ENCODE measurements around the gene SIGLEC1.
A peak's percentile ranks its signal among the peaks of the same experiment; 100 is the strongest.

Gene SIGLEC1

DNA sequence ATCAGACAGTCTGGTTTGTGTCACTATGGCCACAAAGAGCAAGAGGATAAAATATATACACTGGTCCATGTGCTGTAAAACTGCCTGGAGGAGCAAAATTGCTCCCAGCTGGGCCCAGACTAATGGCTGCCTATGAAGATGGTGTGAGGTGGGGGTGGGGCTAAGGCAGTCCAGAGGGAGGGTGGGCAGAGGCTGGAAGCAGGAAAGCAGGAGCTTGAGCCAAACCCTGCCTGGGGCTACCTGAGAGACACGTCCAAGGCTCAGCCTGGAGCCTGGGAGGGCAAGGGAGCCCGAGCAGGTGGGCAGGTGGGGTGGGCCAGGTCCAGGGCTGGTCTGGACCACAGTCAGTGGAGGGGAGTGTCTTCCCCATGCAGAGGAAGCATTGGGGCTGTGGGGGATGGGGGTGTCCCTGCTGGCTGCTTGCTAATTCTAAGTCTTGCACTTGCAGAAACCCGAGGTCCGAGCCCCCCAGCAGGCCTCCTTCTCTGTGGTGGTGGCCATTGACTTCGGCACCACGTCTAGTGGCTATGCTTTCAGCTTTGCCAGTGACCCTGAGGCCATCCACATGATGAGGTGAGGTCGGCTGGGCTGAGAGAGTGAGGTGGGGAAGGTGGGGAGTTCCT lies 29.5 kb upstream of the SIGLEC1 start:
- Histone ChIP-seq H3K9ac (ENCODE audit: low read depth, low read length) (no peak overlapping the region), H3K9me3 (ENCODE audit: insufficient read depth, low read depth, low read length) (no peaks in the 10 kb centered on the region), H3K27ac (ENCODE audit: low read length) (no peak overlapping the region), H3K4me3 (ENCODE audit: low read length) (no peak overlapping the region), H3K27me3 (ENCODE audit: insufficient read depth, low read length) (peaks cover 24% of the 10 kb centered on the region), H3K4me1 (ENCODE audit: insufficient read depth, low read length) (no peaks in the 10 kb centered on the region), H3K36me3 (ENCODE audit: insufficient read depth, low read depth, low read length) (no peaks in the 10 kb centered on the region)

DNA sequence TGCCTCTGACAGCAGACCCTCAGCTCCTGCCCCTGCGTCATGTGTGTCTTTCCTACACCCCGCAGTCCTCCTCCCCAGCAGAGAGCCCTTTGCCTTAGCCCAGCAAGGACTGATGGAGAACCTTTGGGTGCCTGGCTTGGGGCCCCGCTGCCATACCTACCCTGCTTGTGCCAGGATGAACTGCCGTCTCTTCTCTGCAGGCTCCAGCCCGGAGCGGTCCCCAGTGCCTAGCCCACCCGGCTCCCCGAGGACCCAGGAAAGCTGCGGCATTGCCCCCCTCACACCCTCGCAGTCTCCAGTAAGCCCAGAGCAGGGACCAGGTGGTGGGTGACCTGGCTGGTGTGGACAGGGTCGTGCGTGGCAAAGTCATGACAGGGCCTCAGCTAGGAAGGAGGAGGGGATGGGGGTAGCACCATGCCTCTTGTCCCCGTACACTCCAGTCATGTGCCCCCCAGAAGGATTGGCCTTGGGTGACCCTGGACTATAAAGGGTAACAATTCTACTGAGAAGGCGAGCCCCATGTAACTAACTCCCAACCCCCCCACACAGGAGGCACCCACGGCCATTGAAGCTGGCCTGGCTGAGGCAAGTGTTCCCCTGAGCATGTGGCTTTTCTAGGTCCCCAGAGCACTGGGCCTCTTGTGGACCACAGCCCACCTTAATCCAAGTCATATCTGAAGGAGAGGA lies 28.4 kb upstream of the SIGLEC1 start:
- H3K27ac ChIP-seq (ENCODE audit: low read length): no peak overlapping the region
- H3K9ac ChIP-seq (ENCODE audit: low read depth, low read length): no peak overlapping the region
- peaks cover 17% of the 10 kb centered on the region for H3K27me3 ChIP-seq (ENCODE audit: insufficient read depth, low read length)
- H3K4me1 ChIP-seq (ENCODE audit: insufficient read depth, low read length): no peaks in the 10 kb centered on the region
- H3K4me3 ChIP-seq (ENCODE audit: low read length): no peak overlapping the region
- no peaks in the 10 kb centered on the region for H3K36me3 ChIP-seq (ENCODE audit: insufficient read depth, low read depth, low read length)
- no peaks in the 10 kb centered on the region for H3K9me3 ChIP-seq (ENCODE audit: insufficient read depth, low read depth, low read length)

DNA sequence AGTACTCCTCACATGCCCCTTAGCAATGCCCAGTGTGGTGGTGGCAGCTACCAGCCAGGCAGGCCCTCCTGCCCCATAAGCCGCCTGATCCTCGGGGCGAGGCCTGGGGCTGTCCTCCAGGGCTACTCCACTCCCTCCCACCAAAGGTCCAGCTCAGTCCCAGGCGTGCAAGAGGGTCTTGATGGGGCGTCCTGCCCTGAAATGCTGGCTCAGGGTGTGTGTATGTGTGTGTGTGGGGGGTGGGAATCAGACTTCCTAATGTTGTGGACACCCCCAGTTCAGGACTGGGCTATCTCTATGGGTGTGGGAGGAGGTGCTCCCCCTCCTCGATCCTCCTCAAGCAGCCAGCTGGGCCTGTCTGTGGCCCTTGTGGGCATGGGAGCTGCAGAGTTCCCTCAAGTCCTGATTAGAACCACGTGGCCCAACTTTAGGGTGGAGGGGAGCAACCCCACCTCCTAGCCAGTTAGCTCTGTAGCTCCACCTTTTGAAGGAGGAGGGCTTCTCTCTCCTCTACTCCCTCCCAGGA lies 27.6 kb upstream of the SIGLEC1 start:
- Histone ChIP-seq H3K4me1 (ENCODE audit: insufficient read depth, low read length) (no peaks in the 10 kb centered on the region), H3K27ac (ENCODE audit: low read length) (no peak overlapping the region), H3K9me3 (ENCODE audit: insufficient read depth, low read depth, low read length) (no peaks in the 10 kb centered on the region)

DNA sequence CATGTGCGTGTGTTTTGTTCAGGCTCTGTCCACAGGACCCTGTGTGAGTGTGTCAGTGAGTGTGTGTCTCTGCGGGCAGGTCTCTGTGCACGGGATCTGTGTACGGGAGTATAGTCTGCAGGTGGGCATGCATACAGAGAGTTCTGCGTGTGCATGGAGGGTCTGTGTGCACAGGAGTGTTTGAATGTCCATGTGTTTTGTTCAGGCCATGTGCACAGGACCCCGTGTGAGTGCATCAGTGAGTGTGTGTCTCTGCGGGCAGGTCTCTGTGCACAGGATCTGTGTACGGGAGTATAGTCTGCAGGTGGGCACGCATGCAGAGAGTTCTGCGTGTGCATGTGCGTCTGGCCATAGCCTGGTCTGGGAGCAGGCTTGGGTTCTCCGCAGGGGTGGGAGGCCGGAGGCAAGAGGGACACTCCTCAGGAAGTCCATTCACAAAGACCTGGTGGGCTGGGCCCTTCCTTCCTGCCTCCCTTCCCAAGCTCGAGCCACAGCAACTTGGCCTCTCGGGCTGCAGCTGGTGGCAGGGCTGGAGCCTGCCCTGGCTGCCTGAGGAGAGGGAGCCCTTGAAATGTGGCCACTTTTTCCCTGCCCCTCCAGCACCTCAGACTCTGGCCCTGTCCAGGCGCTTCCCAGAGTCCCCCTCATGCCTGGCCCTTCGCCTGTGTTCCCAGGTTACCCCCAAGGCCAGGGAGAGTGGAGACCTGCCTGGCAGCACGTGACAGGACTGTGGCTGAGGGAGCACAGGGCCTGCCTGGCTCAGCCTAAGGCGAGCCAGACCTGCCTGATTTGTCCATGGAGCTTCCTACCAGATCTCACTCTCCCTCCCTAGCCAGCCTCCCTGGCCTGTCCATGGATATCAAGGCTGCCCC lies 26.9 kb upstream of the SIGLEC1 start:
- H3K36me3 ChIP-seq (ENCODE audit: insufficient read depth, low read depth, low read length): no peaks in the 10 kb centered on the region
- H3K9ac ChIP-seq (ENCODE audit: low read depth, low read length): no peak overlapping the region
- H3K4me3 ChIP-seq (ENCODE audit: low read length): no peak overlapping the region
- no peaks in the 10 kb centered on the region for H3K4me1 ChIP-seq (ENCODE audit: insufficient read depth, low read length)
- H3K9me3 ChIP-seq (ENCODE audit: insufficient read depth, low read depth, low read length): no peaks in the 10 kb centered on the region
- H3K27ac ChIP-seq (ENCODE audit: low read length): no peak overlapping the region
- peaks cover 5% of the 10 kb centered on the region; the same call in 1 of the 2 replicates for H3K27me3 ChIP-seq (ENCODE audit: insufficient read depth, low read length)

More for the DNA sequence above, 27.6 kb upstream of the SIGLEC1 start:
- Histone ChIP-seq H3K27me3 (ENCODE audit: insufficient read depth, low read length) (peaks cover 11% of the 10 kb centered on the region), H3K4me3 (ENCODE audit: low read length) (no peak overlapping the region), H3K36me3 (ENCODE audit: insufficient read depth, low read depth, low read length) (no peaks in the 10 kb centered on the region), H3K9ac (ENCODE audit: low read depth, low read length) (no peak overlapping the region)

DNA sequence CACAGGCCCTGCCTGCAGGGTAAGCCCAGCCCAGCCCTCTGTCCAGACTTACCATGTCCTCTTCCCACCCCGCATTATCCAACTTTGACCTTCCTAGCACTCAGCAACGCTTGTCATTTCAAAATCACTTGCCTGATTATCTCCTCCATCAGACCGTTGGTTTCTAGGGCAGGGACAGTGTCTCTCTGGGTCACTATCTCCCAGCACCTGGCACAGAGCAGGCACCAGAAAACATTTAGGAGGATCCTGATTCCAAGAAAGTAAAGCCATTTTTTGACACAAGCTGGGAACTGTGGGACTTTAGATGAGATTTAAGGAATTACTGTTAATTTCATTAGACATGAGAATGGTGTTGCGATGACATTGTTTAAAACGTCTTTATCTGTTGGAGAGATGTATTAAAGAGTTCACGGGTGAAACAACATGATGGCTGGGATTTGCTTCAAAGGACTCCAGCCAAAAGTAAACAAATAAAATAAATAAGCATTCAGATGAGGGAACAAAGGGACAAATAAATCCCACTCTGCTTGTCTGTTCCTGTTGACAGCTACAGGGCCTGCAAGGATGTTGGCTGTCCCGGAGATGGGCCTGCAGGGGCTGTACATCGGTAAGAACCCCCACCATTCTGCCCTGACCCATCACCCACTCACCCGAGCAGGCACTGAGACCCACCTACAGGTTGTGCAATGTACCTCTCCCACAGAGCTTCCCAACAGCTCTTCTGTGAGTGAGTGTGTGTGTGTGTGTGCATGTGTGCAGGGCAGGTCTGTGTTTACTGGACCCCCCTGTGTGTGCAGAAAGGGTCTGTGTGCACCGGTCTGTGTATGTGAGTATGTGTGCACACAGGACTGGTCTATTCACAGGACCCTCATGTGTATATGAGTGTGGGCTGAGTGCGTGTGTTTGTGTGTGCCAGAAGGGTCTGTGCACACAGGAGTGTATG lies 26.0 kb upstream of the SIGLEC1 start:
- Histone ChIP-seq H3K27ac (ENCODE audit: low read length) (no peak overlapping the region), H3K4me1 (ENCODE audit: insufficient read depth, low read length) (no peaks in the 10 kb centered on the region), H3K9ac (ENCODE audit: low read depth, low read length) (no peak overlapping the region), H3K27me3 (ENCODE audit: insufficient read depth, low read length) (peaks cover 7% of the 10 kb centered on the region), H3K4me3 (ENCODE audit: low read length) (no peak overlapping the region), H3K9me3 (ENCODE audit: insufficient read depth, low read depth, low read length) (no peaks in the 10 kb centered on the region), H3K36me3 (ENCODE audit: insufficient read depth, low read depth, low read length) (no peaks in the 10 kb centered on the region)

DNA sequence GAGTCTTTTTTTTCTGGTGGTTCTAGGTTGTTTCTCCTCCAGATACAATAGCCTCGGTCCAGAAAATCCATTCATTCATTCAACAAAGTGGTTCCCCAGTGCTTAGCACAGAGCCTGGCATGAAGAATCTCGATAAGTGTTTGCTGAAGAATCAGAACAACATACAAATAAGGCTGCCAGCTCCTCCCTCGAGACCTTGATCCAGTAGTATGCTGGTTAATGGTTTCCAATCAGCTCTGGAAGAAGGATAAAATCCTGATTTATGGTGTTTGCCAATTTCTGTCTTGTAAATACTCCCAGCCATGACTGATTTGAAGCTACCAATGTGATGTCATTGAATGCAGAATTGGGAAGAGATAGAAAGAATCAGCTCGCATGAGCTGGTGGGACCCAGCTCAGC lies 23.4 kb upstream of the SIGLEC1 start:
- no peak overlapping the region for H3K9ac ChIP-seq (ENCODE audit: low read depth, low read length)
- no peaks in the 10 kb centered on the region for H3K4me1 ChIP-seq (ENCODE audit: insufficient read depth, low read length)
- H3K27ac ChIP-seq (ENCODE audit: low read length): no peak overlapping the region
- H3K9me3 ChIP-seq (ENCODE audit: insufficient read depth, low read depth, low read length): no peaks in the 10 kb centered on the region
- peaks cover 29% of the 10 kb centered on the region for H3K27me3 ChIP-seq (ENCODE audit: insufficient read depth, low read length)
- no peak overlapping the region for H3K4me3 ChIP-seq (ENCODE audit: low read length)
- no peaks in the 10 kb centered on the region for H3K36me3 ChIP-seq (ENCODE audit: insufficient read depth, low read depth, low read length)

DNA sequence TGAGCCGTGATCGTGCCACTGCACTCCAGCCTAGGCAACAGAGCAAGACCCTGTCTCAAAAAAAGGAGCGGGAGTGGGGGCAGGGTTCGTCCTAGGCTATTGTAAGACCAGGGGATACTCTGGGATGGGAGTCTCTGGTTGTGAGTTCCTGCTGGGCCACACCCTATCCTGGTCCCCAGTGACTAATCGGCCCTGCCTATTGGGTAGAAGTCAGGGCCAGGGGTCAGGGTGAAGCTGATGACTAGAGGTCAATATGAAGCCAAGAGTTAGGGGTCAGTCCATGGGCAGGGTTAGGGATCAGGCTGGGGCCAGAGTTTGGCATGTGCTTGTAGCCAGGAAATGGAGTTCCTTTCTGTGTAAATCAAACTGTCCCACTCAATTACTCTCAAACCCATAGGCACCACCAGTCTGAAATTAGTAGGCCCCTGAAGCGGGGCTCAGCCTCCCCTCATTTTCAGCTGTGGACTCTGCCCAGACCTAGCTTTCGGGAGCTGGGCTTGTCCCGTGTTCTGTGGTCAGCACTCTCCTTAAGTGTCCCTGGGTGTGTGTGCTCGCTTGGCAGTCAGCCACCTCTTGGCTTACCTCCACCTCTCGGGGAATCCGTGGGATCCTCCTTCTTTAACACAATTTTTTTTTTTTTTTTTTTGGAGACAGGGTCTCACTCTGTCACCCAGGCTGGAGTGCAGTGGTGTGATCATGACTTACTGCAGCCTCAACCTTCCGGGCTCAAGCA lies 21.9 kb upstream of the SIGLEC1 start:
- peaks cover 31% of the 10 kb centered on the region for H3K27me3 ChIP-seq (ENCODE audit: insufficient read depth, low read length)
- no peaks in the 10 kb centered on the region for H3K36me3 ChIP-seq (ENCODE audit: insufficient read depth, low read depth, low read length)
- no peak overlapping the region for H3K27ac ChIP-seq (ENCODE audit: low read length)
- H3K4me1 ChIP-seq (ENCODE audit: insufficient read depth, low read length): no peaks in the 10 kb centered on the region
- H3K9ac ChIP-seq (ENCODE audit: low read depth, low read length): no peak overlapping the region
- no peak overlapping the region for H3K4me3 ChIP-seq (ENCODE audit: low read length)
- no peaks in the 10 kb centered on the region for H3K9me3 ChIP-seq (ENCODE audit: insufficient read depth, low read depth, low read length)

DNA sequence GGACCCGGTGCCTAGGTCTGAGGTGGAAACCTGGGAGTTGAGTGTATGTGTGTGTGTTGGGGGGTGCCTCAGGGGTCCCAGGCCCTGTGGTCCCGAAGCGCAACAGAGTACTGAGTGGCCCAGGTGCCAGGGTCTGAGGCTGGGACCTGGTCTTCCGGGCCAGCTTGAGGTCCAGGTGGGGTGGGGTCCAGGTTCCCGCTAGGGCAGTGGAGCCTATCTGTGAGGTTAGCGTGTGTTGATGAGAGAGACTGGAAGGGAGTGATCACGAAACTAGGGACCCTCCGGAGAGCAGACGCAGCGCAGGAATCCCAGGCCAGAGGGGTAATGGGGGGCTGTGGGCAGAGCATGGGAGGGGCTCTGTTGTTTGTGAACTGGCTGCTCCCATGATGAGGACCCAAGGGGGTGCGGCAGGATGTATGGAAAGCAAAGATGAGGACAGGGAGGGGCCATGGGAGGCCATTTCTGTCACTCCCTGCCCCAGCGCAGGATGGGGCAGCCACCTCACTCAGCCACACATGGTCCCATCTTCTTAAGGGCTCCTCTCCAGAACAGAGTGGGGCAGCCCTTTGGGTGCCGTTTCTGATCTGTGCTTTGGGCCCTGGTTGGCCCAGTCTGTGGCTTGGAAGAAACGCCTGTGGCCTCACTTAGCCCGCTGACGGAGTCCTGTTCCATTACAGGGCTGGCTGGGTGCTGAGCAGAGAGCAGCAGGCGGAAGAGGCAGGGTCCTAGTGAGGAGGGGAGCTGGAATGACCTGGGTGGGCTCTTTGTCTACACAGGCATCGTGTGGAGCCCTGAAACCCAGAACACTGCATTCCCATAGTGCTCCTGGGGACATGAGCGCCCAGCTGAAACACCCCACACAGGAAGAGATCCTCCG lies 21.0 kb upstream of the SIGLEC1 start:
- peak overlapping the region; percentile 58; the same call in 1 of the 2 replicates for H3K9ac ChIP-seq (ENCODE audit: low read depth, low read length)

DNA sequence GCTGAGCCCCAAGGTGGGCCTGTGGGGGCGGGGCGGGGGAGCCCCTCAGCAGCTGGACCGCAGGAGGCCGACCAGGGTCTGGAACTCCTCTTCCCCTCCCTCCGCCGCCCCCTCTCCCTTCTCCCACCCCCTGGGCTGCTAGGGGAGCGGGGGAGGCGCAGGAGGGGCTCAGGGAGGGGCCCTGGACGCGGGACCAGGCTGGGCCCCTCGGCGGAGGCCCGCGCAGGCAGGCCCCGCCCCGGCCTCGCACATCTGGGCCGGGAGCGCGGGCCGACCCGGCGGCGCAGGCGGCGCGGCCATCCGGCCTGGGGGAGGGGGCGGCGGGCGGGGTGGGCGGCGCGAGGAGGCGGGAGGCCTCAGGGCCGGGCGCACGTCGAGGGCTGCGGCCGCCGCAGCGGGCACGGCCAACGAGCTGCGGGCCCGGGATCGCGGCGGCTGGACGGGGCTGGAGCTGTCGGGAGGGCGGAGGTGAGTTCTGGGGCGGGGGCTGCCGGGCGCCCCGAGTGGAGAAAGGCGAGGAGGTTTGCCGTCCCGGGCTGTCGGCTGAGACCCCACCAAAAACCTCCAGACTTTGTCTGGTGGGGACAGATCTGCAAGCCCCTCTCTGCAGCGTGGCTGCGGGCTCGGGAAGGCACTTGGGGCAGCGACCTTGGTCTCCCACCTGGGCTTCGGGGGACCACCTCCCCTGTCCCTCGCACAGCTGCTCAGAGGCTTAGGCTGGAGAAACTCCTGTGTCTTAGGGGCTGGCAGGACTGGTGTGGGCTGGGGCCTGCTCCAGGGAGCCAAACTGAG lies 20.1 kb upstream of the SIGLEC1 start, which contains the start of gene HSPA12B:
Gene HSPA12B, plus strand, starts transcription at position 359 of the 792 bp plus-strand sequence. CDS start 5,990 bp downstream, outside the sequence.
- H3K27ac ChIP-seq (ENCODE audit: low read length): no peak within 1 kb of the TSS
- H3K4me3 ChIP-seq (ENCODE audit: low read length): peak within 1 kb of the TSS; percentile 64; the same call in 1 of the 2 replicates
- peaks cover 40% of the 10 kb centered on the region for H3K27me3 ChIP-seq (ENCODE audit: insufficient read depth, low read length)
- no peaks in the 10 kb centered on the region for H3K36me3 ChIP-seq (ENCODE audit: insufficient read depth, low read depth, low read length)
- no peaks in the 10 kb centered on the region; the same call in 1 of the 2 replicates for H3K4me1 ChIP-seq (ENCODE audit: insufficient read depth, low read length)
- peak within 1 kb of the TSS; percentile 58; the same call in 1 of the 2 replicates for H3K9ac ChIP-seq (ENCODE audit: low read depth, low read length)
- no peaks in the 10 kb centered on the region for H3K9me3 ChIP-seq (ENCODE audit: insufficient read depth, low read depth, low read length)

More for the DNA sequence above, 21.0 kb upstream of the SIGLEC1 start:
- Histone ChIP-seq H3K4me3 (ENCODE audit: low read length) (peak overlapping the region; percentile 64; the same call in 1 of the 2 replicates), H3K36me3 (ENCODE audit: insufficient read depth, low read depth, low read length) (no peaks in the 10 kb centered on the region), H3K9me3 (ENCODE audit: insufficient read depth, low read depth, low read length) (no peaks in the 10 kb centered on the region), H3K27me3 (ENCODE audit: insufficient read depth, low read length) (peaks cover 34% of the 10 kb centered on the region), H3K4me1 (ENCODE audit: insufficient read depth, low read length) (no peaks in the 10 kb centered on the region), H3K27ac (ENCODE audit: low read length) (no peak overlapping the region)

All from iPS-20b (cell line).